AG10803 (cell line): ENCODE results near the gene GRHL3.

Source experiments
- DNase-seq: peaks from one replicate; pipeline ENCODE4 v3.0.0; 2010; ENCODE audit warnings: low read depth
- H3K4me3 ChIP-seq: 2 replicates; pipeline ENCODE4 v1.5.1; 2011; ENCODE audit warnings: mild to moderate bottlenecking, low read length, control low read depth
- TF ChIP-seq, protein P1 (sequence below): conservative IDR thresholded peaks from 2 replicates; pipeline ENCODE4 v1.5.1; 2011; ENCODE audit warnings: mild to moderate bottlenecking, low read length, control low read depth, inconsistent platforms

GRHL3 gene

GRCh38 chr1:24329797-24330543, 10.8 kb downstream of the GRHL3 start:
- TF ChIP-seq, protein P1, sequence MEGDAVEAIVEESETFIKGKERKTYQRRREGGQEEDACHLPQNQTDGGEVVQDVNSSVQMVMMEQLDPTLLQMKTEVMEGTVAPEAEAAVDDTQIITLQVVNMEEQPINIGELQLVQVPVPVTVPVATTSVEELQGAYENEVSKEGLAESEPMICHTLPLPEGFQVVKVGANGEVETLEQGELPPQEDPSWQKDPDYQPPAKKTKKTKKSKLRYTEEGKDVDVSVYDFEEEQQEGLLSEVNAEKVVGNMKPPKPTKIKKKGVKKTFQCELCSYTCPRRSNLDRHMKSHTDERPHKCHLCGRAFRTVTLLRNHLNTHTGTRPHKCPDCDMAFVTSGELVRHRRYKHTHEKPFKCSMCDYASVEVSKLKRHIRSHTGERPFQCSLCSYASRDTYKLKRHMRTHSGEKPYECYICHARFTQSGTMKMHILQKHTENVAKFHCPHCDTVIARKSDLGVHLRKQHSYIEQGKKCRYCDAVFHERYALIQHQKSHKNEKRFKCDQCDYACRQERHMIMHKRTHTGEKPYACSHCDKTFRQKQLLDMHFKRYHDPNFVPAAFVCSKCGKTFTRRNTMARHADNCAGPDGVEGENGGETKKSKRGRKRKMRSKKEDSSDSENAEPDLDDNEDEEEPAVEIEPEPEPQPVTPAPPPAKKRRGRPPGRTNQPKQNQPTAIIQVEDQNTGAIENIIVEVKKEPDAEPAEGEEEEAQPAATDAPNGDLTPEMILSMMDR = no peak
- peak; percentile 41 for DNase-seq

DNA sequence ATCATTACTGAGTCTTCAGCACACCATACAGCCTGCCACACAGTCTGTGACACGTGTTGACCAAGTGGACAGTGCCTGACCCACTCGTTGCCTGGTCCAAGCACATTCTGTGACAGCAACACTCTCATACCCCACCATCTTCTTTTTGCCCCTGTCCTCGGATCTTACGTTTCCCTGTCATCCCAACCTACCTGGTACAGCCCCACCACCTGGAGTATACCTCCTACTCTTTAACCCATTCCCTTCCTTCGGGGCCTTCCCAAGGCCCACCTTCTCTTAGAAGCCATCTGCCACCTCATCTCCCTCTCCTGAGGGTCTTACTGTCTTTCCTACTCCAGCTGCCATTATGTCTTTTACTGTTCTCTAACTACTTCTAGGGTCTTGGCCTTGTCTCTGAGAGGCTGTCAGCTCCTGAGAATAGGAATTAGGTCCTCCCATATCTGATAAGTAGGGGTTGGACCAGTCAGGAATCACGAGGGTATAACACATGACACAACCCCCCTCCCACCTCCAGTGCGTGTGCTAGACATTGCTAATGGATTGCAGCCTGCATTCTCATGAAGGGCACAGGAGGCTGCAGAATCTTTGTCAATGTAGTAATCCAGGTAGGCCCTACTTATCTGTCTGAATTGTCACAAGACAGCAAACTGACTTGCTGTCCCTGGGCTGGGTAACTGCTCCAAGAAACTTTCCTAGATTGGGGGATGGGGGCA, 13.0 kb downstream of the GRHL3 start:
- TF ChIP-seq, protein P1 = no peak
- H3K4me3 ChIP-seq = no peak overlapping the region
- DNase-seq = no peak

More at GRCh38 chr1:24329797-24330543, 10.8 kb downstream of the GRHL3 start:
- H3K4me3 ChIP-seq = no peak overlapping the region

DNA sequence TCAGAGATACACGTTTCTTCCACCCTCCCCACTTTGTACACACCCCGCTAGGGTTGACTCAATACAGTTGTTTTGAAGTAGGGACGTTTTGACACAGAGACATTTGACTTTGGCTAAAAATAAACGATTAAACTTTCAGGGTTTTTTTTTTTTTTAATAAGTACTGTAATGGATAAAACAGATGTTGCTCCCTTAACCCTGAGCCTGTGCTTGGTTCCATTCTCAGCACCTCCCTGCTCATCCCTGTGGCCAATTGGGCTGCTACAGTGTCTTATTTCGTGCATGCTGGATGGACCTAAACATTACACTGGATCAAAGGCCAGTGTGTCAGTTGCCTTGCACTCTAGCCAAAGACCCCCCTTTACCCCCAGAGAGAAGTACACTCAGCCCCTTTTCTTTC, 16.9 kb downstream of the GRHL3 start:
- DNase-seq = no peak
- TF ChIP-seq, protein P1 = no peak
- H3K4me3 ChIP-seq = no peak overlapping the region

DNA sequence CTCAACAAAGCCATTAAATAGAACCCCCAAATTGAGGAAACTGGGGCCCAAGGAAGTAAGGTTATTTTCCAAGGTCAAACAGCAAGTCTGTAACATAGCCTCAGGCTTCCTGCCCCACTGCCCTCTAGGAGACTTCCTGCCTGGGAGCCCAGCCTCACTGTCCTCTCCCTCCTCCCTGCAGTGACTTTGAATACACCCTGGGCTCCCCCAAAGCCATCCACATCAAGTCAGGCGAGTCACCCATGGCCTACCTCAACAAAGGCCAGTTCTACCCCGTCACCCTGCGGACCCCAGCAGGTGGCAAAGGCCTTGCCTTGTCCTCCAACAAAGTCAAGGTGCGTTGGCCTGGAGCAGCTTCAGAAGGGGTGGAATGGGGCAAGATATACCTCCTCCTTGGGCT, 18.3 kb downstream of the GRHL3 start:
- no peak overlapping the region for H3K4me3 ChIP-seq
- TF ChIP-seq, protein P1 = no peak
- DNase-seq = no peak

- no peak overlapping the region for H3K4me3 ChIP-seq
- TF ChIP-seq, protein P1 = no peak
- no peak for DNase-seq
Measured at GRCh38 chr1:24338447-24338846, 19.3 kb downstream of the GRHL3 start.

DNA sequence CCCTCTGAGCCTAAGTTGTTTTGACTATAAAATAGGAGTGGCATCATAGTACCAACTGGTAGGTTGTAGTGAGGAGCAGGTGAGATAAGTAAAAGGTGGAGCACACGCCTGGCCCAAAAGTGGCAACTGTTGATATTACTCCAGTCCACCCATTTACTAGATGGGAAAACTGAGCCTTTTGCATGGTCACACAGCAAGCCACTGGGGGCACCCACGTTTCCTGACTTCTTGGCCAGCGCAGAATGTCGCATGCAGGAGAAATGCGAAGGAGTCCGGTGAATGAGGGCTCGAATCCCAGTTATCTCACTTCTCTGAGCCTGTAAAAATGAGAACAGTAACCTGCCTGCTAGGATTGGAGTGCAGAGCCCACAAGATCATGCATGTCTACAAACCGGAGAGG, 20.8 kb downstream of the GRHL3 start:
- TF ChIP-seq, protein P1 = no peak

GRCh38 chr1:24340770-24341169, 21.6 kb downstream of the GRHL3 start:
- no peak overlapping the region for H3K4me3 ChIP-seq
- DNase-seq = no peak
- TF ChIP-seq, protein P1 = no peak

More for the DNA sequence above, 20.8 kb downstream of the GRHL3 start:
- no peak overlapping the region for H3K4me3 ChIP-seq
- no peak for DNase-seq
